Breast epithelium (tissue), 4 donors: ENCODE measurements around the gene SENP3. TPM values are rescaled to one million over a fixed set of nuclear protein-coding genes. Genes with fewer than 3 reads are reported as not detected.

Source experiments
- DNase-seq, 2 donors: peaks; one replicate each; pipeline ENCODE4 v3.0.0-alpha.2; 2019; ENCODE audit warnings: low spot score in 2 of 2
- H3K27ac ChIP-seq, 2 donors: fragments of 200-600 bp; sonication (generic) in 1 of 2; one replicate each; pipeline ENCODE4 v1.5.1; 2016 to 2019; ENCODE audit warnings: mild to moderate bottlenecking in 1 of 2
- H3K27me3 ChIP-seq, 2 donors: fragments of 200-600 bp; sonication (generic) in 1 of 2; one replicate each; pipeline versions ENCODE4 v1.5.1 to v1.6.0; 2017 to 2019; ENCODE audit warnings: control low read depth in 1 of 2, mild to moderate bottlenecking in 1 of 2
- H3K36me3 ChIP-seq: fragments of 200-600 bp; one replicate; pipeline ENCODE4 v1.5.1; 2019
- H3K4me1 ChIP-seq, 2 donors: fragments of 200-600 bp; sonication (generic); one replicate each; pipeline ENCODE4 v1.5.1; 2016 to 2019; ENCODE audit warnings: control low read depth in 1 of 2
- H3K4me3 ChIP-seq, 3 donors: fragments of 200-600 bp; sonication (generic); 1 replicate in 2 of 3; 2 replicates in 1 of 3; pipeline ENCODE4 v1.5.1; 2016 to 2019; ENCODE audit warnings: mild to moderate bottlenecking in 3 of 3, moderate library complexity in 2 of 3
- H3K9me3 ChIP-seq, 2 donors: fragments of 200-600 bp; sonication (generic) in 1 of 2; one replicate each; pipeline ENCODE4 v1.5.1; 2016 to 2019; ENCODE audit warnings: control low read depth in 1 of 2
- POLR2A ChIP-seq: fragments of 450-650 bp; IDR thresholded peaks from one replicate; pipeline ENCODE4 v1.6.1; 2016; ENCODE audit warnings: antibody characterized with exemption, mild to moderate bottlenecking, moderate library complexity
- POLR2AphosphoS5 ChIP-seq, 3 donors: sonication (generic); formaldehyde crosslinking; IDR thresholded peaks; one replicate each; pipeline ENCODE4 v1.6.1; 2017; ENCODE audit warnings: antibody characterized with exemption in 3 of 3
- intact Hi-C: fragments of 100-400 bp; cut with DNase I; formaldehyde crosslinking; loops from one replicate; pipeline ENCODE4 v1.15.1; 2023; ENCODE audit warnings: low total_unique reads
- total RNA-seq, 3 donors: library from RNA; depleted of rRNA; stranded (reverse); fragments of >200 nt; gene quantifications; one replicate each; pipeline ENCODE4 v1.1.0, GENCODE V29; 2016
- TF ChIP-seq, protein P1 (sequence below), 3 donors: fragments of 450-650 bp; IDR thresholded peaks; one replicate each; pipeline ENCODE4 v1.5.1; 2016 to 2017; ENCODE audit warnings: antibody characterized with exemption in 3 of 3, mild to moderate bottlenecking in 3 of 3, moderate library complexity in 3 of 3

Gene SENP3
- total RNA-seq, 3 donors from 2014 or later: 59.5 to 65.2 (median 62.3) TPM

DNA sequence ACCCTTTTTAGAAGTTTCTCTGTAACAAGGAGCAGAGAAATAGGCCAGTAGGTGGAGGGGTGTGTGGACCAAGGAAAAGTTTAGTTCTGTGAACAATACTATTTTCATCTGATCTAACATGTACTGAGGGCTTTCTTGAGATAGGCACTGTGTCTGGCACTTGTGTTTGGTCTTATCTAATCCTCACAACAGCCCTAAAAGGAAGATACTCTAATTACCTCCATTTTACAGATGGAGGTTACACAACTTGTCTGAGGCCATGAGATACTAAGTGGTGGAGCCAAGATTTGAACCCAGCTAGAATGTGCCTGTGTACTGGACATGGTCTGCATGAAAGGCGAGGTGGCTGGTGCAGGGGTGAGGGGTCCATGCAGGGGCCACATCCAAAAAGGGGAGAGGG is 8.4 kb upstream of the SENP3 start:
- Histone ChIP-seq H3K4me3 (no peak overlapping the region), H3K4me1 (peaks cover 8 to 15% of the 10 kb centered on the region in 2 donors), H3K27me3 (no peaks in the 10 kb centered on the region), H3K36me3 (no peaks in the 10 kb centered on the region), H3K27ac (peak overlapping the region in 1 of 2 donors; percentile 12), H3K9me3 (no peaks in the 10 kb centered on the region)
- no peak for DNase-seq
- intact Hi-C loops: no loop called here
- TF ChIP-seq POLR2A: no peak
- TF ChIP-seq, protein P1, sequence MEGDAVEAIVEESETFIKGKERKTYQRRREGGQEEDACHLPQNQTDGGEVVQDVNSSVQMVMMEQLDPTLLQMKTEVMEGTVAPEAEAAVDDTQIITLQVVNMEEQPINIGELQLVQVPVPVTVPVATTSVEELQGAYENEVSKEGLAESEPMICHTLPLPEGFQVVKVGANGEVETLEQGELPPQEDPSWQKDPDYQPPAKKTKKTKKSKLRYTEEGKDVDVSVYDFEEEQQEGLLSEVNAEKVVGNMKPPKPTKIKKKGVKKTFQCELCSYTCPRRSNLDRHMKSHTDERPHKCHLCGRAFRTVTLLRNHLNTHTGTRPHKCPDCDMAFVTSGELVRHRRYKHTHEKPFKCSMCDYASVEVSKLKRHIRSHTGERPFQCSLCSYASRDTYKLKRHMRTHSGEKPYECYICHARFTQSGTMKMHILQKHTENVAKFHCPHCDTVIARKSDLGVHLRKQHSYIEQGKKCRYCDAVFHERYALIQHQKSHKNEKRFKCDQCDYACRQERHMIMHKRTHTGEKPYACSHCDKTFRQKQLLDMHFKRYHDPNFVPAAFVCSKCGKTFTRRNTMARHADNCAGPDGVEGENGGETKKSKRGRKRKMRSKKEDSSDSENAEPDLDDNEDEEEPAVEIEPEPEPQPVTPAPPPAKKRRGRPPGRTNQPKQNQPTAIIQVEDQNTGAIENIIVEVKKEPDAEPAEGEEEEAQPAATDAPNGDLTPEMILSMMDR (IDR thresholded peaks at IDR 0.05): no peak
- TF ChIP-seq POLR2AphosphoS5 (IDR thresholded peaks at IDR 0.05): no peak

DNA sequence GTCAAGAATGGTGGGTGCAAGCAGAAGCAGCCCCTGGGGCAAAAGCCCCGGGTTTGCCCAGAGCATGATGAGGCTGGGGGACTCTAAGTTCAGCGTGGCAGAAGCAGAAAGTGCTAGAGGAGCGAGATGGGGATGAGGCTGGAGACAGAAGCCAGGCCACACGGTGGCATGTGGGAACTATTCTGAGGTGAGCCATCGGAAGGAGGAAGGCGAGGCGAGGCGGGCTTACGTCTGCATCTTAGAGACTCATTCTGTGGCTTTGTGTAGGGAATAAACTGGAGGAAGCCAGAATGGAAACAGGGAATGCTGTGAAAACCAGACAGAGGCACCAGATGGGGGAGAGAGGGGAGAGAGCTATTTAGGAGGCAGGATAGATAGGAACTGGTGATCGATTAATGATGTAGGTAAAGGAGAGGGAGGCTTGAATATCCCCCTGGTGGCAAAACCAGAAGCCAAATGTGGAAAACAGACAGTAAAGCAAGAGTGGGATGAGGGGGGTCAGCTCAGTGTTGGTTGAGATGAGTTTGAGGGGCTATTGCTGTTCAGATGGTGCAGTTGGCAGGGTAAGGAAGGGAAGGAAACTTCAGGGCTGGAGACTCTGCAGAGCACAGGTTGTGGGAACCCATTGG is 6.3 kb upstream of the SENP3 start:
- TF ChIP-seq, protein P1 (IDR thresholded peaks at IDR 0.05): no peak
- TF ChIP-seq POLR2A: no peak
- TF ChIP-seq POLR2AphosphoS5 (IDR thresholded peaks at IDR 0.05): no peak
- H3K9me3 ChIP-seq: no peaks in the 10 kb centered on the region
- H3K27ac ChIP-seq: no peak overlapping the region
- no peaks in the 10 kb centered on the region for H3K27me3 ChIP-seq
- peaks cover 9 to 17% of the 10 kb centered on the region in 2 donors for H3K4me1 ChIP-seq
- no peak for DNase-seq
- no peaks in the 10 kb centered on the region for H3K36me3 ChIP-seq
- H3K4me3 ChIP-seq: no peak overlapping the region
- intact Hi-C loops: loop anchor here (5.0 kb wide), 1 partner anchor 248 kb away; the partner anchor contains the start of gene EIF5A

GRCh38 chr17:7556627-7557026 is 5.1 kb upstream of the SENP3 start:
- no peaks in the 10 kb centered on the region for H3K27me3 ChIP-seq
- TF ChIP-seq POLR2A (no peak), POLR2AphosphoS5 (IDR thresholded peaks at IDR 0.05) (no peak)
- TF ChIP-seq, protein P1 (IDR thresholded peaks at IDR 0.05): no peak
- H3K27ac ChIP-seq: peak overlapping the region; percentile 98 to 99
- no peaks in the 10 kb centered on the region for H3K9me3 ChIP-seq
- H3K36me3 ChIP-seq: no peaks in the 10 kb centered on the region
- no peak overlapping the region for H3K4me3 ChIP-seq
- peaks cover 9 to 22% of the 10 kb centered on the region in 2 donors for H3K4me1 ChIP-seq
- DNase-seq: no peak
- intact Hi-C loops: loop anchor here (5.0 kb wide), 1 partner anchor 249 kb away; the partner anchor contains the start of gene EIF5A

DNA sequence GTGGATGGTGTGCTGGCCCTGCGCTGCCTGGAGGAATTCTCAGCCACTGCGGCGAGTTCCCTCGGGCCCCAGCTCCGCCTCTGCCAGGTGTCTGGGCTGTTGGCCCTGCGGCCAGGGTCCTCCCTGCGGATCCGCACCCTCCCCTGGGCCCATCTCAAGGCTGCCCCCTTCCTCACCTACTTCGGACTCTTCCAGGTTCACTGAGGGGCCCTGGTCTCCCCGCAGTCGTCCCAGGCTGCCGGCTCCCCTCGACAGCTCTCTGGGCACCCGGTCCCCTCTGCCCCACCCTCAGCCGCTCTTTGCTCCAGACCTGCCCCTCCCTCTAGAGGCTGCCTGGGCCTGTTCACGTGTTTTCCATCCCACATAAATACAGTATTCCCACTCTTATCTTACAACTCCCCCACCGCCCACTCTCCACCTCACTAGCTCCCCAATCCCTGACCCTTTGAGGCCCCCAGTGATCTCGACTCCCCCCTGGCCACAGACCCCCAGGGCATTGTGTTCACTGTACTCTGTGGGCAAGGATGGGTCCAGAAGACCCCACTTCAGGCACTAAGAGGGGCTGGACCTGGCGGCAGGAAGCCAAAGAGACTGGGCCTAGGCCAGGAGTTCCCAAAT is 4.5 kb upstream of the SENP3 start:
- intact Hi-C loops: loop anchor here (5.0 kb wide), 1 partner anchor 250 kb away; the partner anchor contains the start of gene EIF5A
- peak in 1 of 2 donors; percentile 34 for DNase-seq
- Histone ChIP-seq H3K4me1 (peaks cover 9 to 22% of the 10 kb centered on the region in 2 donors), H3K9me3 (no peaks in the 10 kb centered on the region), H3K4me3 (peak overlapping the region in 1 of 3 donors; percentile 81), H3K36me3 (no peaks in the 10 kb centered on the region), H3K27ac (peak overlapping the region; percentile 98 to 99), H3K27me3 (no peaks in the 10 kb centered on the region)
- TF ChIP-seq, protein P1 (IDR thresholded peaks at IDR 0.05): peak in 1 of 3 donors; percentile 7
- TF ChIP-seq POLR2AphosphoS5 (IDR thresholded peaks at IDR 0.05) (no peak), POLR2A (no peak)
